ENCODE measurements around the gene MOGAT1.

Gene MOGAT1

GRCh38 chr2:222672068-222672401, 577 bp downstream of the MOGAT1 start:
- Histone ChIP-seq H3K4me1 (peaks cover 0 to 18% (median 8%) of the 10 kb centered on the region in 4 donors), H3K4me3 (peak overlapping the region; percentile 43 to 63), H3K9me3 (no peaks in the 10 kb centered on the region), H3K36me3 (no peaks in the 10 kb centered on the region), H3K27me3 (no peaks in the 10 kb centered on the region), H3K27ac (no peak overlapping the region)
- TF ChIP-seq CTCF (IDR thresholded peaks at IDR 0.05) = no peak
- intact Hi-C loops (cut with DNase I; ENCODE audit: low total_unique reads) = no loop called here
- no peak for DNase-seq

GRCh38 chr2:222673273-222673672, 1.8 kb downstream of the MOGAT1 start:
- H3K9me3 ChIP-seq = no peaks in the 10 kb centered on the region
- no peak for TF ChIP-seq CTCF (IDR thresholded peaks at IDR 0.05)
- intact Hi-C loops (cut with DNase I; ENCODE audit: low total_unique reads) = no loop called here
- H3K4me3 ChIP-seq = no peak overlapping the region
- H3K36me3 ChIP-seq = no peaks in the 10 kb centered on the region
- H3K4me1 ChIP-seq = peaks cover 0 to 18% (median 8%) of the 10 kb centered on the region in 4 donors
- no peaks in the 10 kb centered on the region for H3K27me3 ChIP-seq
- no peak for DNase-seq
- H3K27ac ChIP-seq = no peak overlapping the region

GRCh38 chr2:222673883-222674282, 2.4 kb downstream of the MOGAT1 start:
- Histone ChIP-seq H3K27ac (no peak overlapping the region), H3K9me3 (no peaks in the 10 kb centered on the region), H3K27me3 (no peaks in the 10 kb centered on the region), H3K4me3 (no peak overlapping the region), H3K36me3 (no peaks in the 10 kb centered on the region), H3K4me1 (peaks cover 0 to 18% (median 8%) of the 10 kb centered on the region in 4 donors)
- DNase-seq = no peak
- TF ChIP-seq CTCF (IDR thresholded peaks at IDR 0.05) = no peak
- intact Hi-C loops (cut with DNase I; ENCODE audit: low total_unique reads) = no loop called here

GRCh38 chr2:222677981-222678380, 6.5 kb downstream of the MOGAT1 start:
- H3K4me3 ChIP-seq = no peak overlapping the region
- H3K36me3 ChIP-seq = no peaks in the 10 kb centered on the region
- DNase-seq = no peak
- H3K27me3 ChIP-seq = no peaks in the 10 kb centered on the region
- H3K27ac ChIP-seq = no peak overlapping the region
- H3K9me3 ChIP-seq = no peaks in the 10 kb centered on the region
- TF ChIP-seq CTCF (IDR thresholded peaks at IDR 0.05) = no peak
- H3K4me1 ChIP-seq = no peaks in the 10 kb centered on the region
- intact Hi-C loops (cut with DNase I; ENCODE audit: low total_unique reads) = no loop called here

- Histone ChIP-seq H3K27me3 (no peaks in the 10 kb centered on the region), H3K9me3 (no peaks in the 10 kb centered on the region), H3K4me1 (peaks cover 0 to 6% (median 0%) of the 10 kb centered on the region in 4 donors), H3K36me3 (no peaks in the 10 kb centered on the region), H3K27ac (no peak overlapping the region), H3K4me3 (no peak overlapping the region)
- intact Hi-C loops (cut with DNase I; ENCODE audit: low total_unique reads) = no loop called here
- no peak for TF ChIP-seq CTCF (IDR thresholded peaks at IDR 0.05)
- DNase-seq = no peak
These were observed 12.3 kb downstream of the MOGAT1 start for GRCh38 chr2:222683805-222684204.

- intact Hi-C loops (cut with DNase I; ENCODE audit: low total_unique reads) = no loop called here
- Histone ChIP-seq H3K4me1 (peaks cover 0 to 26% (median 3%) of the 10 kb centered on the region in 4 donors), H3K27ac (no peak overlapping the region), H3K27me3 (no peaks in the 10 kb centered on the region), H3K36me3 (no peaks in the 10 kb centered on the region), H3K9me3 (no peaks in the 10 kb centered on the region), H3K4me3 (no peak overlapping the region)
- no peak for DNase-seq
- TF ChIP-seq CTCF (IDR thresholded peaks at IDR 0.05) = no peak
These were observed 14.8 kb downstream of the MOGAT1 start for GRCh38 chr2:222686086-222686750.

Measured in tibial artery (tissue), 4 donors.